ENCODE results near the gene TOLLIP.

Gene TOLLIP

DNA sequence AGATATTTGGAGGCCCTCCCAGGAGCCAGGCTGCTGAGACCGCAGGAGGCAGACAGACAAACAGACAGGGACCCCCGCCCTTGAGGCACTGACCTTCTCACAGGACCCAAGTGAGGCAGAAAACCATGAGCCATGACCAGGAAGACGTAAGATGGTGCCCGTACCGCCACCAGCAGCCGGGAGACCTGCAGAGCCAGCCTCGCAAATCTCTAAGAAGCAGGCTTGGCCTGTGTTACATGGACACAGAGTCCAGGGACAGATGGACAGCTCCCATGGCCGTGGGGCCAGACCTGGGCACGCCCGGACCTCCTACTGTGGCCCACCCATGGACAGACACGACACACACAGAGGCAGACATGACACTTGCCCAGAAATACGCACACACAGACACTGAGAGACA is 30.7 kb upstream of the TOLLIP start:
- TF ChIP-seq JUND (IDR thresholded peaks at IDR 0.05; ENCODE audit: low read depth) = no peak
- DNase-seq (ENCODE audit: low read depth in 1 of 2, low spot score in 1 of 2) = no peak
- in situ Hi-C loops (cut with HindIII; ENCODE audit: low pct_unique_long_range_greater_than_20kb, low sequenced_read_pairs) = no loop called here

DNA sequence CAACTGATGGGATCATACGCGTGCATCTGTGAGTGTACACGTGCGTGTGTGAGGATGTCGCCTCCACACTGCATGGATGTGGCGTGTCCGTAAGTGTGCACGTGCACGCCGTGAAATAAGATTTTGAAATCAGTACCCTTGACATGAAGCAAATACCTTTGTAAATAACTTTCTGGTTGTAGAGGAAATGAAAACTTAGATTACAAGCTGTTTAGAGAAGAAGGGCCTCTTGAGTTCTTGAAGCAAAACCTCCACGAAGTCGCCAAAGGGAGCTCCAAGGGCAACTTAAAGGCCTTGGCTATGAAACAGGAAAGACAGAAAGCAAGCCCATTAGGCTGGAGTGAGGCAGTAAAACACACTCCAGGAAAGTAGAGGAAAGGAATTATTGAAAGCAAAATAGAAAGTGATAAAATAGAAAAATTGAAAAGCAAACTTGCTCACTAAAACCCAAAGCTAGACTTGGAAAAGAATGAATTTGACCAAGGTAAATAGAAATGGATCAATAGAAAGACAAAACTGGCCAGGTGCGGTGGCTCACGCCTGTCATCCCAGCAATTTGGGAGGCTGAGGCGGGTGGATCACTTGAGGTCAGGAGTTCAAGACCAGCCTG is 29.7 kb upstream of the TOLLIP start:
- TF ChIP-seq JUND (IDR thresholded peaks at IDR 0.05; ENCODE audit: low read depth) = no peak
- in situ Hi-C loops (cut with HindIII; ENCODE audit: low pct_unique_long_range_greater_than_20kb, low sequenced_read_pairs) = no loop called here
- no peak for DNase-seq (ENCODE audit: low read depth in 1 of 2, low spot score in 1 of 2)

DNA sequence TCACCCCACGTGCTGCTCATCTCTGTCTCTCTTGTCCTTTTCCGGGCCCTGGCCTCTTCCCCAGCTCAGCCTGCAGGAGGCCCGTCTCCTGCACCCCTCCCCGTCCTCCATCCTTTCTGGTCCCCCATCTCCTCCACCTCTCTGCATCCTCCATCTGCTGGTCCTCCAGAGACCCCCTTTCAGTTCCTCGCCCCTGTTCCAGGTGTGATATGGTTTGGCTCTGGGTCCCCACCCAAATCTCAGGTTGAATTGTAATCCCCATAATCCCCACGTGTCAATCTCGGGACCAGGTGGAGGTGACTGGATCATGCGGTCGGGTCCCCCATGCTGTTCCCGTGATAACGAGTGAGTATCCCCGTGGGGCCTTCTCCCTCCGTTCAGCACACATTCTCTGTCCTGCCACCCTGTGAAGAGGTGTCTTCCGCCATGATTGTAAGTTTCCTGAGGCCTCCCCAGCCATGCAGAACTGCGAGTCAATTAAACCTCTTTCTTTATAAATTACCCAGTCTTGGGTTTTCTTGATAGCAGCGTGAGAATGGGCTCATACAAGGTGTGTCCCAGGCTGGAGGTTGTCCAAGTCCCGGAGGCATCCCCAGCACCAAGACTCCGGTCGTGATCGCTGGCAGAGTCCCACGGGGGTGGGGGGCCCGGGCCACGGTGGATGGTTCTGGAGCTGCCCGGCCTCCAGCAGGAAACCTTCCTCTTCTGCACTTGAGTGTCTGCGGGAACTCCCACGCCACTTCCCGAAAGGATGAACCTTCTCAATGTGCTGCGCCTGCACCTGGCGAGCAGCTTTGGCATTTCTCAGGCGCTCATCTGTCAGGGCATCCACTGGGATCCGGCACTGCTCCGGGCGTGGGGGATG is 29.0 kb upstream of the TOLLIP start:
- in situ Hi-C loops (cut with HindIII; ENCODE audit: low pct_unique_long_range_greater_than_20kb, low sequenced_read_pairs) = no loop called here

DNA sequence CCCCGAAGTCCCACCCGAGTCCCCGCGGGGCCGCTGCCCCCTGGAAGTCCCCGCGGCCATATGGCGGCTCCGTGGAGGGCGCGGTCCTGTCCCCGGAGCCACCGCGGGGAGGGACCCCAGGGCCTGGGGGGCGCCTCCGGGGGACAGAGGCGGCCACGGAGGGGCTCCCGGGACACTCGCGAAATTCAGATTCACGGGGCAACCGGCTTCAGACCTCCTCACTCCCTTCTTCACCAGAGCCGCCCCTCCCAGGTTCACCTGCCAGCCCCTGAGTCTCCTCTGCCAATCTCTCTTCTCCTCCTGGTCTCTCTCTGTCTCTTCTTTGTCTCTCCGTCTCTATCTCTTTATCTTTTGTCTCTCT is 28.2 kb upstream of the TOLLIP start:
- TF ChIP-seq JUND (IDR thresholded peaks at IDR 0.05; ENCODE audit: low read depth) = no peak
- in situ Hi-C loops (cut with HindIII; ENCODE audit: low pct_unique_long_range_greater_than_20kb, low sequenced_read_pairs) = no loop called here
- no peak for DNase-seq (ENCODE audit: low read depth in 1 of 2, low spot score in 1 of 2)

More for the DNA sequence above, 29.0 kb upstream of the TOLLIP start:
- TF ChIP-seq JUND (IDR thresholded peaks at IDR 0.05; ENCODE audit: low read depth) = no peak
- no peak for DNase-seq (ENCODE audit: low read depth in 1 of 2, low spot score in 1 of 2)

DNA sequence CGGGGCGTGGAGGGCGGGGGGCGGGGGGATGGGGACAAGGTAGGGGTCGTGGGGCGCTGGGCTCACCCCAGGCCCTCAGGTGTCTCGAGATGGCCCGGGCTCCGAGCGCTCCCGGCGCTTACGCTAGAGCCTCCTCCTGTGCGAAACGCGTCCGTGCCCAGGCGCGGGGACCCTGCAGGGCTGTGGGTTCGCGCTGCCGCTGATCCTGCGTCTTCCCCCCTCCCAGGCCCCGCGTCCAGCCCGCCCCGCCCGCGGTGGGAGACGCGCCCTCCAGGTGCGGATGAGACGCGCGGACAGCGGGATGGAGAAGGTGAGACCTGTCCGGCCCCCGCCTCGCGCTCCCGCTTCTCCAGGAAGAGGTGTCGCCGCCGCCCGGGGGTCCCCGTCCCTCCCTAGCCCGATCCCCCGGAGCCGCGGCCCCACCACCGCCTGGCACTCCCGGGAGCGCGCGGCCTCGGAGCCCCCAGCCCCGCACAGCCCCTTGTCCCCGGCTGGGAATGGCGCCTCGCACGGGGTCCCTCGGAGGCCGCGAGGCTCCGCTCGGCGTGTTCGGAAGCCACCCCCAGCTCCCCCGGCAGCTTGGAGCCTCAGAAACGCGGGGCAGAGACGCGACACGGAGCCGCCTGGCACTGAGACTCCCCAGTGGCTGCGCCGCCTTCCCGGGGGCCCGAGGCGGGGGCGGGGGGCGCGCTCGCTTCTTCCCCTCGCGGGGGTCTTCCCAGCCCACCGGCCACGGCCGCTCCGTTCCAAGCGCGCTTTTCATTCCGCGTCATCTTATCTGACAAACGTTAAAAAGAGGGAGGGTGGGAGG is 27.6 kb upstream of the TOLLIP start:
- in situ Hi-C loops (cut with HindIII; ENCODE audit: low pct_unique_long_range_greater_than_20kb, low sequenced_read_pairs) = no loop called here
- no peak for TF ChIP-seq JUND (IDR thresholded peaks at IDR 0.05; ENCODE audit: low read depth)
- no peak for DNase-seq (ENCODE audit: low read depth in 1 of 2, low spot score in 1 of 2)

DNA sequence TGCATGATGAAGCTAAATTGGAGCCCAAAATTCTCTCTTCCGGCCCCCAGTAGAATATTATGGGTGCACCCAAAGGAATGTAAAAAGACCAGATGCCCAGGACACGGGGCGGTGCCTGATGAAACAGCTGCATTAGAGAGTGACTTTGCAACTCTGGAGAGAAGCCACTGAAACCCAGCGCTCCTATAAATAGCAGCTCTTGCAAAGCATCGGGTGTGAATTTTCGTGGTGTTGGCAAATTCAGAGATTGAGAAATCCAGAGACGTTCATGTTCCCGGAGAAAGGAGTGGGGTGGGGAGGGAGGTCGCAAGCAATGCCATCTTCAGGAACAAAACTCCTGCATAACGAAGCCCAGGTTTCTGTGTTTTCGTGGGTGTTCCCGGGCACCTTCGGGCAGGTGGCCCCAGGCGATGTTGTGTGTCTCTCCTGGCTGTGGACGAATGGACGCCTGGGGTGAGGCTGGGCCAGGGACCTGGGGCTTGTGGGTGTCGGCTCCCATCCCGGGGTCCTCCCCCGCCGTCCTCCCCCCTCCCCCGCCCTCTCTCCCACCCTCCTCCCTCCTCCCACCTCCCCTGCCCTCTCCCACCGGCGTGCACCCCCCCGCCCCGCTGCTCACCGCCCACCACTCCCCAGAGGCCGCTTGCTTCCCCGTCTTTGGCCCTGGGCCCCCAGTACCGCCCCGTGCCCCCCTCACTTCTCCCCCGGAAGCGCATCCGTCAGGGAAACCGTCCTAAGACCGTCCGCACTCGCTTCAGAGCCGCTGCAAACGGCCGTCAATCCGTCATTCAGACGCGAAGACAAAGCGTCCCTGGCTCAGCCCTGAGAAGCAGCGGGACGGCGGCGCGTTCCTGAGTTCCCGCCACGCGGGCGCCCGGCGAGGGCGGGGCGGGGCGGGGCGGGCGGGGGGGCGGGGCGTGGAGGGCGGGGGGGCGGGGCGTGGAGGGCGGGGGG is 26.7 kb upstream of the TOLLIP start:
- DNase-seq (ENCODE audit: low read depth in 1 of 2, low spot score in 1 of 2) = peak in 1 of 2 experiments; percentile 68
- TF ChIP-seq JUND (IDR thresholded peaks at IDR 0.05; ENCODE audit: low read depth) = no peak
- in situ Hi-C loops (cut with HindIII; ENCODE audit: low pct_unique_long_range_greater_than_20kb, low sequenced_read_pairs) = no loop called here

DNA sequence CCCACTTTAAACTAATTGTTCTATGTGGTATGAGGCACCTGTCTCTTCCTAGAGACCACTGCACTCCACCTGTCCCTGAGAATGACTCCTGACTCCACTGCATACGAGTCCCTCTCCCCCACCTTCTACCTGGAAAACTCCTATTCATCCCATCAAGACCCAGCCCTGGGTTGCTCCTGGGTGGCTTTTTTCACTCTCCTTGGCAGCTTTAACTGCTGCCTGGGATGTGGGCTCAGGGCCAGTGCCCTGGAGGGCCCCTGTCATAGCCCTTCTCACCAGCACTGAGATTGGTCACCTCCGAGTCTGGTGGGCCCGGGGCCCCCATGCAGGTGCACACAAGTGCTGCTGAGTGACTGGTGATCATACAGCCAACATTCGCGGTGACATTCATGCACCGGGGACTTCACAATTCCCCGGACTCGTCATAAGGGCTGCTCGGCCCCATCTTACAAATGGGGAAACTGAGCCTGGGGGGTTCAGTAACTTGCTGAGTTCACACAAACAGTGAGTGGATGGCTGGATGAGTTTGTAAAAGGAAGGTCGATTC is 25.9 kb upstream of the TOLLIP start:
- TF ChIP-seq JUND (IDR thresholded peaks at IDR 0.05; ENCODE audit: low read depth) = no peak
- no peak for DNase-seq (ENCODE audit: low read depth in 1 of 2, low spot score in 1 of 2)
- in situ Hi-C loops (cut with HindIII; ENCODE audit: low pct_unique_long_range_greater_than_20kb, low sequenced_read_pairs) = no loop called here

DNA sequence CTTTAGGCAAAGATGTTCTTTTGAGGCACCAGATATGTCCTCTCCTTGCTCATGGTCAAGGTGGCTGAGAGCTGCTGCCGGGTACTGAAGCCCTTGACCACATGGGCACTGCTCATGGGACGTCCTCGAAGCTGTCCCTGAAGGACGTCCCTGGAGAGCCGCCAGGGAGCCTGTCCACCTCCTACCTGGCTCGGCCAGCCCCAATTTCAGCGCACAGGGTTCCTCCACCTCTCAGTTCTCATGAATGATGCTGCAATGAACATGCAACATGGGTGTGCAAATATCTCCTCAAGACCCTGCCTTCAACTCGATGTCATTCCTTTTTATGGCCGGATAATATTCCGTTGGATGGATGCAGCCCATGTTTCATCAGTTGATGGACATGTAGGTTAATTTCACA is 24.4 kb upstream of the TOLLIP start:
- no peak for TF ChIP-seq JUND (IDR thresholded peaks at IDR 0.05; ENCODE audit: low read depth)
- DNase-seq (ENCODE audit: low read depth in 1 of 2, low spot score in 1 of 2) = no peak
- in situ Hi-C loops (cut with HindIII; ENCODE audit: low pct_unique_long_range_greater_than_20kb, low sequenced_read_pairs) = no loop called here

DNA sequence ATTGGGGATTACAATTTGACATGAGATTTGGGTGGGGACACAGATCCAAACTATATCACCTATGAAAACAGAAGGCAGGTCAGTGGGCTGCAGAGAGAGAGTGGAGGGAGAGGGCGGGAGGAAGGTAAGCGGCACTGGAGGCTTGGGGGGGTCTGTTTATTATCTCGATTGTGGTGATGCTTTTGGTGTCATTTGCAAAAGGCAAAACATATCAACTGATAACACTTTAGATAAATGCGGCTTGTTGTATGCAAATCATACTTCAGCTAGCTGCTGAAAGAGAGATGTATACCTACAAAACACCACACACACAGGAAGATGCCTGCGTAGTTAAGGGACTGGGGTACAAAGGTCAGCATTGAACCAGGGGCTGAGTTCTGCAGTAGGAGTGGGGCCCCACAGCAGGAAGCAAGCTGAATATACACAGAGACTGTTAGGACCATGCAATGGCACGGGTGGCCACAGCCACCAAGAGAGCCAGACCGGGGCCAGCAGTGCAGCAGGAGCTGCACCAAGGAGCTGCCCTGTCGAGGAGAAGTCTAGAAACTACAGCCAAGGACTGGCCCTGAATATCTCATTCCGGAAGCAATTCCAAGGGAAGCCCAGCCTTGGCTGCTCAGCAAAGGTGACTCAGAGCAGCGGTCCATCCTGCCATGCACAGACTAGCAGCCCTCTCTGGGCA is 23.8 kb upstream of the TOLLIP start:
- no peak for TF ChIP-seq JUND (IDR thresholded peaks at IDR 0.05; ENCODE audit: low read depth)
- in situ Hi-C loops (cut with HindIII; ENCODE audit: low pct_unique_long_range_greater_than_20kb, low sequenced_read_pairs) = no loop called here
- DNase-seq (ENCODE audit: low read depth in 1 of 2, low spot score in 1 of 2) = no peak

DNA sequence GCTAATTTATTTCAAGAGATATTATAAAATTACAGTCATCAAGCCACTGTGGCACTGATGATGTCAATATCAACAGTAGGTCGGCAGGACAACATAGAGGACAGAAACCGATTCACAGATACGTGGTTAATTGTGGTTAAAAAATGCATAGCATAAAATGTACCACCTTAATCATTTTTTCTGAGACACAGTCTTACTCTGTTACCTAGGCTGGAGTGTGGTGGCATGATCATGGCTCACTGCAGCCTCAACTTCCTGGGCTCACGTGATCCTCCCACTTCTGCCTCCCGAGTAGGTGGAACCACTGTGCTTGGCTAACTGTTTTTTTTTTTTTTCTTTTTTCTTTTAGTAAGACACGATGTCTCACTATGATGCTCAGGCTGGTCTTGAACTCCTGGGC is 21.0 kb upstream of the TOLLIP start:
- TF ChIP-seq JUND (IDR thresholded peaks at IDR 0.05; ENCODE audit: low read depth) = no peak
- in situ Hi-C loops (cut with HindIII; ENCODE audit: low pct_unique_long_range_greater_than_20kb, low sequenced_read_pairs) = no loop called here
- DNase-seq (ENCODE audit: low read depth in 1 of 2, low spot score in 1 of 2) = no peak

DNA sequence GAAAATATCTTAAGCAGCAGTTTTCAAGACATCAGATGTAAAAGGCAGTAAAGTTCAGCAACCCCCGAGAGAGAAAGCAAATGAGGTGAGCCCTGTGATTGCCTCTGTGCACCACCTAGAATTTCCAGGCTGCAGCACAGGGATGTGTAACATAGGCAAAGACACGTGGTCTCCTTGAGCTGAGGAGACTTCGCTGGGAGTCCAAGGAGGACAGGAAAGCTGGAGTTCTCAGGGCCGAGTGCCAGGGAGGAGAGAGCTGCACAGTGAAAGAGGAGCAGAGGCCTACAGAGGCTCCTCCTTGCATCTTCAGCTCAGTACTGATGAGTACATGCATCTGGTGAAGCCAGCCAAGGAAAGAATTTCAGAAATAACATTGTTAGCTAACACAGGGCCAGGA is 17.6 kb upstream of the TOLLIP start:
- peak in 1 of 2 experiments; percentile 27 for DNase-seq (ENCODE audit: low read depth in 1 of 2, low spot score in 1 of 2)
- TF ChIP-seq JUND (IDR thresholded peaks at IDR 0.05; ENCODE audit: low read depth) = no peak
- in situ Hi-C loops (cut with HindIII; ENCODE audit: low pct_unique_long_range_greater_than_20kb, low sequenced_read_pairs) = no loop called here
